H1 (cell line): ENCODE data around the gene PNPLA1. TPM values are rescaled to one million over a fixed set of nuclear protein-coding genes. Genes with fewer than 3 reads are reported as not detected.
A peak's percentile ranks its signal among the peaks of the same experiment; 100 is the strongest.

Experiments
- CTCF ChIA-PET: fragments of 300-600 bp; sonication (Branson Sonifier 250); formaldehyde crosslinking; loops from one replicate; lab custom pipeline; 2021; ENCODE audit not compliant: partially characterized antibody; lab: Charles Lee
- POLR2A ChIA-PET: fragments of 300-600 bp; sonication (Branson Sonifier 250); formaldehyde crosslinking; loops from one replicate; lab custom pipeline; 2021; ENCODE audit warnings: inconsistent platforms; ENCODE audit not compliant: partially characterized antibody; lab: Charles Lee
- DNase-seq, 2 experiments: peaks; one replicate each; pipeline versions ENCODE4 v3.0.0 to v3.0.0-alpha.2; 2010 to 2022; ENCODE audit warnings: low spot score in 2 of 2, low read depth in 1 of 2, mixed read lengths in 1 of 2
- FAIRE-seq: peaks from 2 replicates; lab custom pipeline; 2011; peaks lifted over from hg19 to GRCh38; lab: Jason Lieb, UNC
- H2AFZ ChIP-seq: 2 replicates; pipeline ENCODE4 v1.8.1; 2012; ENCODE audit warnings: low read length, inconsistent platforms
- H2AK5ac ChIP-seq: 2 replicates; pipeline ENCODE4 v1.6.1; 2013; ENCODE audit warnings: low read depth, low read length
- H2BK120ac ChIP-seq: replicated peaks from 2 replicates; pipeline ENCODE3; 2013; ENCODE audit warnings: low read depth, low read length, inconsistent platforms
- H2BK12ac ChIP-seq: 2 replicates; pipeline ENCODE4 v1.6.1; 2013; ENCODE audit warnings: low read depth, low read length
- H2BK15ac ChIP-seq: 2 replicates; pipeline ENCODE4 v1.6.1; 2013; ENCODE audit warnings: low read length
- H2BK20ac ChIP-seq: 2 replicates; pipeline ENCODE4 v1.6.1; 2013; ENCODE audit warnings: low read length
- H2BK5ac ChIP-seq: 2 replicates; pipeline ENCODE4 v1.6.1; 2013; ENCODE audit warnings: low read depth, low read length
- H3K14ac ChIP-seq: 2 replicates; pipeline ENCODE4 v1.6.1; 2013; ENCODE audit warnings: inconsistent platforms; ENCODE audit not compliant: insufficient read length
- H3K18ac ChIP-seq: 2 replicates; pipeline ENCODE4 v1.6.1; 2013; ENCODE audit warnings: low read length; ENCODE audit errors: extremely low read depth
- H3K23ac ChIP-seq: 2 replicates; pipeline ENCODE4 v1.6.1; 2013; ENCODE audit warnings: inconsistent platforms; ENCODE audit not compliant: insufficient read length
- H3K23me2 ChIP-seq: 2 replicates; pipeline ENCODE4 v1.6.1; 2013; ENCODE audit warnings: low read depth, low read length
- H3K27ac ChIP-seq: 2 replicates; pipeline ENCODE4 v1.6.1; 2011; ENCODE audit warnings: low read depth, low read length, inconsistent platforms
- H3K27me3 ChIP-seq, 4 experiments: replicated peaks in 1 of 4; 1 replicate in 1 of 4; 2 replicates in 3 of 4; pipeline versions ENCODE4 v1.6.1 to v1.8.1; 2011 to 2013; ENCODE audit warnings: low read length in 3 of 4, mild to moderate bottlenecking in 3 of 4, inconsistent platforms in 2 of 4, mixed read lengths in 2 of 4, moderate library complexity in 1 of 4; ENCODE audit not compliant: control insufficient read depth in 3 of 4, insufficient read depth in 3 of 4; ENCODE audit errors: extremely low read depth in 1 of 4
- H3K36me3 ChIP-seq, 4 experiments: 2 replicates each; pipeline versions ENCODE4 v1.6.1 to v1.8.1; 2011 to 2013; ENCODE audit warnings: mild to moderate bottlenecking in 4 of 4, low read length in 3 of 4, moderate library complexity in 2 of 4, control low read depth in 1 of 4, inconsistent platforms in 1 of 4; ENCODE audit not compliant: insufficient read depth in 4 of 4, control insufficient read depth in 2 of 4
- H3K4ac ChIP-seq: replicated peaks from 2 replicates; pipeline ENCODE3; 2013; ENCODE audit warnings: low read length, low read depth, mixed read lengths, inconsistent platforms; ENCODE audit not compliant: insufficient read length
- H3K4me1 ChIP-seq, 4 experiments: replicated peaks in 1 of 4; 1 replicate in 1 of 4; 2 replicates in 3 of 4; pipeline versions ENCODE4 v1.6.1 to v1.8.1; 2011 to 2013; ENCODE audit warnings: low read length in 3 of 4, inconsistent platforms in 2 of 4, mixed read lengths in 1 of 4; ENCODE audit not compliant: insufficient read depth in 4 of 4, control insufficient read depth in 3 of 4
- H3K4me2 ChIP-seq, 2 experiments: 2 replicates each; pipeline versions ENCODE4 v1.6.1 to v1.8.1; 2011 to 2013; ENCODE audit warnings: low read depth in 2 of 2, low read length in 2 of 2, control low read depth in 1 of 2, inconsistent platforms in 1 of 2, mild to moderate bottlenecking in 1 of 2; ENCODE audit not compliant: insufficient read depth in 1 of 2
- H3K4me3 ChIP-seq, 4 experiments: fragments of 200-600, 300-600 bp in 1 of 4; sonication (generic), shearing (Covaris generic), sonication (Bioruptor Twin) in 1 of 4; 2 replicates each; pipeline versions ENCODE4 v1.5.1 to v1.8.1; 2011 to 2016; ENCODE audit warnings: low read length in 4 of 4, low read depth in 3 of 4, control low read depth in 2 of 4, inconsistent platforms in 2 of 4, mild to moderate bottlenecking in 2 of 4, mixed read lengths in 1 of 4, moderate library complexity in 1 of 4; ENCODE audit not compliant: insufficient read depth in 2 of 4; ENCODE audit errors: extremely low read depth in 1 of 4
- H3K56ac ChIP-seq: replicated peaks from 2 replicates; pipeline ENCODE3; 2013; ENCODE audit warnings: low read depth, mild to moderate bottlenecking, mixed read lengths, low read length, inconsistent platforms; ENCODE audit not compliant: insufficient read length
- H3K79me1 ChIP-seq: 2 replicates; pipeline ENCODE4 v1.6.1; 2013; ENCODE audit warnings: low read depth, low read length, control low read depth
- H3K79me2 ChIP-seq, 2 experiments: 2 replicates each; pipeline versions ENCODE4 v1.6.1 to v1.8.1; 2012 to 2013; ENCODE audit warnings: low read length in 2 of 2, mild to moderate bottlenecking in 2 of 2, inconsistent platforms in 1 of 2; ENCODE audit not compliant: insufficient read depth in 2 of 2, control insufficient read depth in 1 of 2
- H3K9ac ChIP-seq, 4 experiments: replicated peaks in 1 of 4; 1 replicate in 1 of 4; 2 replicates in 3 of 4; pipeline versions ENCODE4 v1.6.1 to v1.8.1; 2011 to 2013; ENCODE audit warnings: low read depth in 3 of 4, low read length in 3 of 4, control low read depth in 2 of 4, mild to moderate bottlenecking in 2 of 4, moderate library complexity in 2 of 4, inconsistent platforms in 1 of 4; ENCODE audit errors: extremely low read depth in 1 of 4
- H3K9me3 ChIP-seq, 2 experiments: 2 replicates each; pipeline versions ENCODE4 v1.6.1 to v1.8.1; 2012 to 2013; ENCODE audit warnings: mild to moderate bottlenecking in 2 of 2, moderate library complexity in 2 of 2, control low read depth in 1 of 2, inconsistent platforms in 1 of 2, low read depth in 1 of 2, low read length in 1 of 2, mixed read lengths in 1 of 2; ENCODE audit not compliant: insufficient read depth in 2 of 2
- H4K20me1 ChIP-seq, 2 experiments: replicated peaks in 1 of 2; 2 replicates each; pipeline versions ENCODE3 to v1.8.1; 2011 to 2013; ENCODE audit warnings: inconsistent platforms in 2 of 2, low read length in 2 of 2, mild to moderate bottlenecking in 1 of 2; ENCODE audit not compliant: insufficient read depth in 2 of 2, control insufficient read depth in 1 of 2
- H4K5ac ChIP-seq: 2 replicates; pipeline ENCODE4 v1.6.1; 2013; ENCODE audit warnings: low read length, low read depth, mixed read lengths, inconsistent platforms; ENCODE audit not compliant: insufficient read length
- H4K8ac ChIP-seq: 2 replicates; pipeline ENCODE4 v1.8.0; 2013; ENCODE audit warnings: mild to moderate bottlenecking, moderate library complexity, low read length, inconsistent platforms; ENCODE audit not compliant: insufficient read depth; ENCODE audit errors: extremely low read depth
- H4K91ac ChIP-seq: replicated peaks from 2 replicates; pipeline ENCODE3; 2013; ENCODE audit warnings: low read length, mixed read lengths, inconsistent platforms; ENCODE audit not compliant: insufficient read length
- WGBS, 2 experiments: shearing (Covaris generic) in 1 of 2; methylation state at CpG; one replicate each; pipeline versions ENCODE4 v1.1.6 to v1.1.7; 2013 to 2015; ENCODE audit warnings: low lambda C conversion rate in 2 of 2, mixed read lengths in 2 of 2, inconsistent platforms in 1 of 2, low coverage in 1 of 2, missing lambda C conversion rate in 1 of 2; ENCODE audit not compliant: insufficient replicate concordance in 2 of 2, insufficient coverage in 1 of 2, insufficient read length in 1 of 2; ENCODE audit errors: extremely low coverage in 1 of 2, missing lambda C conversion rate in 1 of 2; 5-methylcytosine and 5-hydroxymethylcytosine counted together
- polyA plus RNA-seq, 7 experiments: library from polyadenylated mRNA; depleted of rRNA in 3 of 7; stranded (reverse) in 5 of 7; unstranded in 2 of 7; fragments of >200 nt in 5 of 7; fragments of 200-250 nt in 2 of 7; gene quantifications; 1 replicate in 5 of 7; 2 replicates in 1 of 7; 4 replicates in 1 of 7; pipeline versions ENCODE4 v1.2.1 to v1.2.3, GENCODE V29; 2011 to 2013; ENCODE audit warnings: missing spikeins in 2 of 7, mixed read lengths in 2 of 7
- total RNA-seq: library from RNA; stranded (reverse); fragmentation: NEBNext Ultra II Directional; extraction: Animal tissue kit (Norgen Biotek cat#: 25700); gene quantifications from 2 replicates; pipeline ENCODE4 v1.2.1, GENCODE V29; 2021

Gene PNPLA1
- total and polyA plus RNA-seq, 2 of the 8 experiments (the other 6 are each of a cell fraction or from before 2014, with no cell fraction given) = not detected

DNA sequence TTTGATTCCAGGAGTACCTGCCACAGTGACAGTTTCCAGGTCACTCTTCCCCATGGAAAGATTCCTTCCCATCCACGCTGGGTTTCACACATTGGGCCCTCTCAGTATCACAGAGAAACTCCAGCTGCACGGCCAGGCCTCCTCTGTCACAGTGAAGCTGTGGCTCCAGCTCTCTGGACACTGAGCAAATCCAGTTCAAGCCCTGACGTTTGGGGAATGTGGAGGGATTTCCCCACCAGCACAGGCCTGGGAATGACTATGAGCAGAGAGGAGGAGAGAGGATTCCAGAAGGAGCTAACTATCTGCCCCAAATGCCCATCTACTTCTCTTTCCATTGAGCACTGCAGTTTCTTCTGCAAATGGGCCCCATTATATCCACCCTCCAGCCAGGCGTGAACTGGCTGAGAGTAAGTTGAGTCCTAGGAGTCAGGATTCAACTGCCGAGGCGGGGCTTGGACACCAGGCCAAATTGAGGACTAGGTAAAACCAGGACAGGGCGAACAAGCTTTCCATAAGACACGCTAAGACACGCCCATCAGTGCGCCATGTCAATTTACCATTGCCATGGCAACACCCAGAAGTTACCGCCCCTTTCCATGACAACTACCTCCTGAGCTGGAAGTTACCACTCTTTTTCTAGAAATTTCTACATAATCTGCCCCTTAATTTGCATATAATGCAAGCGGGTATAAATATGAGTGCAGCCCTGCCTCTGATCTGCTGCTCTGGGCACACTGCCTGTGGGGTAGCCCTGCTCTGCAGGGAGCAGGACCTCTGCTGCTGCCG, 76.0 kb downstream of the PNPLA1 start:
- ChIA-PET CTCF (interaction anchor here (0.6 to 4.0 kb wide), 7 partner anchors 12 to 778 kb away, joined by 3 to 47 read pairs (median 4); no protein-coding TSS in a partner anchor), POLR2A (interaction anchor here (0.6 to 1.6 kb wide), 4 partner anchors 10 to 89 kb away, joined by 3 read pairs; no protein-coding TSS in a partner anchor)
- Histone ChIP-seq H4K91ac (no peak overlapping the region), H2BK12ac (no peak overlapping the region), H3K14ac (no peak overlapping the region), H3K4me2 (no peak overlapping the region), H2BK15ac (0 out of 2 replicates have a peak overlapping the region, but pooled peaks have one; percentile 46), H3K79me2 (no peaks in the 10 kb centered on the region), H4K20me1 (no peaks in the 10 kb centered on the region), H3K4me3 (no peak overlapping the region), H3K79me1 (no peaks in the 10 kb centered on the region), H3K36me3 (no peaks in the 10 kb centered on the region), H3K27me3 (no peaks in the 10 kb centered on the region; a peak in 2 of 7 replicates), H2BK5ac (no peak overlapping the region), H3K56ac (no peak overlapping the region), H2AK5ac (no peak overlapping the region), H2BK120ac (no peak overlapping the region), H4K5ac (no peak overlapping the region), H2BK20ac (no peak overlapping the region), H3K23me2 (peaks cover under 1% of the 10 kb centered on the region; the same call in 1 of the 2 replicates), H3K9ac (no peak overlapping the region), H3K4me1 (no peaks in the 10 kb centered on the region), H4K8ac (no peak overlapping the region), H3K27ac (no peak overlapping the region), H3K9me3 (no peaks in the 10 kb centered on the region), H3K4ac (no peak overlapping the region), H2AFZ (peak overlapping the region; percentile 30), H3K23ac (no peak overlapping the region), H3K18ac (no peak overlapping the region; the same call in 1 of the 2 replicates)
- DNase-seq = peak in 1 of 2 experiments; percentile 57
- WGBS, 2 experiments = 83% methylated on average over 12 of the region's 13 CpGs; no CpG with 5 or more reads in 1 of the 2 experiments
- no peak for FAIRE-seq
